HG03103 (cell line): ENCODE data around the gene TOLLIP.
"Not testable (repeated sequence)": the region's sequence is repeated elsewhere in the genome, so short reads cannot be mapped to it uniquely, and the experiment has no call there.

Experiments used
- ATAC-seq: cut with Tn5 transposase; IDR thresholded peaks from one replicate; pipeline ENCODE4 v1.9.1; 2021; ENCODE audit warnings: low read depth; ENCODE audit not compliant: unreplicated experiment

The TOLLIP gene

GRCh38 chr11:1309498-1310317 lies at the start of gene TOLLIP:
TOLLIP (minus strand) TSS chr11:1309632; CDS start chr11:1309498, 134 bp downstream.
- peak; percentile 57 for ATAC-seq

GRCh38 chr11:1358931-1359330 lies 49.5 kb upstream of the TOLLIP start:
- ATAC-seq: not testable (repeated sequence)

GRCh38 chr11:1358286-1358685 lies 48.9 kb upstream of the TOLLIP start:
- no peak for ATAC-seq

GRCh38 chr11:1356478-1356960 lies 47.1 kb upstream of the TOLLIP start:
- ATAC-seq: no peak

- ATAC-seq: no peak
These were observed 46.6 kb upstream of the TOLLIP start for GRCh38 chr11:1356007-1356435.

- no peak for ATAC-seq
These were observed 44.9 kb upstream of the TOLLIP start for GRCh38 chr11:1354125-1354938.

- ATAC-seq: no peak
These were observed 44.1 kb upstream of the TOLLIP start for GRCh38 chr11:1353383-1354124.

- ATAC-seq: no peak
These were observed 43.4 kb upstream of the TOLLIP start for GRCh38 chr11:1352696-1353382.

GRCh38 chr11:1351278-1351937 lies 42.0 kb upstream of the TOLLIP start:
- no peak for ATAC-seq

GRCh38 chr11:1350086-1350725 lies 40.8 kb upstream of the TOLLIP start:
- ATAC-seq: no peak

GRCh38 chr11:1349327-1350041 lies 40.1 kb upstream of the TOLLIP start:
- no peak for ATAC-seq

GRCh38 chr11:1348796-1349326 lies 39.4 kb upstream of the TOLLIP start:
- ATAC-seq: no peak

- ATAC-seq: no peak
These were observed 38.8 kb upstream of the TOLLIP start for GRCh38 chr11:1348146-1348795.

GRCh38 chr11:1347411-1347999 lies 38.1 kb upstream of the TOLLIP start:
- ATAC-seq: not testable (repeated sequence)

- ATAC-seq: no peak
These were observed 37.4 kb upstream of the TOLLIP start for GRCh38 chr11:1346669-1347390.

- no peak for ATAC-seq
These were observed 36.5 kb upstream of the TOLLIP start for GRCh38 chr11:1345737-1346513.
